ENCODE measurements around the gene PLXNA4. TPM values are rescaled to one million over a fixed set of nuclear protein-coding genes. Genes with fewer than 3 reads are reported as not detected.

The PLXNA4 gene
- total RNA-seq, 1 experiment from 2014 or later: 0.81 TPM

DNA sequence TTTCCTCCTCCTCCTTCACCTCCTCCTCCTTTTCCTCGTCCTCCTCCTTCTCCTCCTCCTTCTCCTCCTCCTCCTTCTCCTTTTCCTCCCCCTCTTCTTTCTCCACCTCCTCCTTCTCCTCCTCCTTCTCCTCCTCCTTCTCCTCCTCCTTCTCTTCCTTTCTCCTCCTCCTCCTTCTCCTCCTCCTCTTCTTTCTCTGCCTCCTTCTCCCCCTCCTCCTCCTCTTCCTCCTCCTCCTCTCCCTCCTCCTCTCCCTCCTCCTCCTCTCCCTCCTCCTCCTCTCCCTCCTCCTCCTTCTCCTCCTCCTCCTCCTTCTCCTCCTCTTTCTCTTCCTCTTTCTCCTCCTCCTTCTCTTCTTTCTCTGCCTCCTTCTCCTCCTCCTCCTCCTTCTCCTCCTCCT lies 13.6 kb downstream of the PLXNA4 start:
- TF ChIP-seq NR2C2 (CRISPR knock-in tag; IDR thresholded peaks at IDR 0.05) (no peak), NFYB (CRISPR knock-in tag; conservative IDR thresholded peaks at IDR 0.05; ENCODE audit: low read depth) (no peak), ZNF263 (CRISPR knock-in tag; IDR thresholded peaks at IDR 0.05; ENCODE audit: low read depth) (no peak), RORB (CRISPR knock-in tag; IDR thresholded peaks at IDR 0.05) (no peak)
- TF ChIP-seq, protein P1, sequence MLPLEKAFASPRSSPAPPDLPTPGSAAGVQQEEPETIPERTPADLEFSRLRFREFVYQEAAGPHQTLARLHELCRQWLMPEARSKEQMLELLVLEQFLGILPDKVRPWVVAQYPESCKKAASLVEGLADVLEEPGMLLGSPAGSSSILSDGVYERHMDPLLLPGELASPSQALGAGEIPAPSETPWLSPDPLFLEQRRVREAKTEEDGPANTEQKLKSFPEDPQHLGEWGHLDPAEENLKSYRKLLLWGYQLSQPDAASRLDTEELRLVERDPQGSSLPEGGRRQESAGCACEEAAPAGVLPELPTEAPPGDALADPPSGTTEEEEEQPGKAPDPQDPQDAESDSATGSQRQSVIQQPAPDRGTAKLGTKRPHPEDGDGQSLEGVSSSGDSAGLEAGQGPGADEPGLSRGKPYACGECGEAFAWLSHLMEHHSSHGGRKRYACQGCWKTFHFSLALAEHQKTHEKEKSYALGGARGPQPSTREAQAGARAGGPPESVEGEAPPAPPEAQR (CRISPR knock-in tag; IDR thresholded peaks at IDR 0.05): no peak
- TF ChIP-seq, protein P2, sequence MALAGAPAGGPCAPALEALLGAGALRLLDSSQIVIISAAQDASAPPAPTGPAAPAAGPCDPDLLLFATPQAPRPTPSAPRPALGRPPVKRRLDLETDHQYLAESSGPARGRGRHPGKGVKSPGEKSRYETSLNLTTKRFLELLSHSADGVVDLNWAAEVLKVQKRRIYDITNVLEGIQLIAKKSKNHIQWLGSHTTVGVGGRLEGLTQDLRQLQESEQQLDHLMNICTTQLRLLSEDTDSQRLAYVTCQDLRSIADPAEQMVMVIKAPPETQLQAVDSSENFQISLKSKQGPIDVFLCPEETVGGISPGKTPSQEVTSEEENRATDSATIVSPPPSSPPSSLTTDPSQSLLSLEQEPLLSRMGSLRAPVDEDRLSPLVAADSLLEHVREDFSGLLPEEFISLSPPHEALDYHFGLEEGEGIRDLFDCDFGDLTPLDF (CRISPR knock-in tag; IDR thresholded peaks at IDR 0.05): no peak
- TF ChIP-seq, protein P3, sequence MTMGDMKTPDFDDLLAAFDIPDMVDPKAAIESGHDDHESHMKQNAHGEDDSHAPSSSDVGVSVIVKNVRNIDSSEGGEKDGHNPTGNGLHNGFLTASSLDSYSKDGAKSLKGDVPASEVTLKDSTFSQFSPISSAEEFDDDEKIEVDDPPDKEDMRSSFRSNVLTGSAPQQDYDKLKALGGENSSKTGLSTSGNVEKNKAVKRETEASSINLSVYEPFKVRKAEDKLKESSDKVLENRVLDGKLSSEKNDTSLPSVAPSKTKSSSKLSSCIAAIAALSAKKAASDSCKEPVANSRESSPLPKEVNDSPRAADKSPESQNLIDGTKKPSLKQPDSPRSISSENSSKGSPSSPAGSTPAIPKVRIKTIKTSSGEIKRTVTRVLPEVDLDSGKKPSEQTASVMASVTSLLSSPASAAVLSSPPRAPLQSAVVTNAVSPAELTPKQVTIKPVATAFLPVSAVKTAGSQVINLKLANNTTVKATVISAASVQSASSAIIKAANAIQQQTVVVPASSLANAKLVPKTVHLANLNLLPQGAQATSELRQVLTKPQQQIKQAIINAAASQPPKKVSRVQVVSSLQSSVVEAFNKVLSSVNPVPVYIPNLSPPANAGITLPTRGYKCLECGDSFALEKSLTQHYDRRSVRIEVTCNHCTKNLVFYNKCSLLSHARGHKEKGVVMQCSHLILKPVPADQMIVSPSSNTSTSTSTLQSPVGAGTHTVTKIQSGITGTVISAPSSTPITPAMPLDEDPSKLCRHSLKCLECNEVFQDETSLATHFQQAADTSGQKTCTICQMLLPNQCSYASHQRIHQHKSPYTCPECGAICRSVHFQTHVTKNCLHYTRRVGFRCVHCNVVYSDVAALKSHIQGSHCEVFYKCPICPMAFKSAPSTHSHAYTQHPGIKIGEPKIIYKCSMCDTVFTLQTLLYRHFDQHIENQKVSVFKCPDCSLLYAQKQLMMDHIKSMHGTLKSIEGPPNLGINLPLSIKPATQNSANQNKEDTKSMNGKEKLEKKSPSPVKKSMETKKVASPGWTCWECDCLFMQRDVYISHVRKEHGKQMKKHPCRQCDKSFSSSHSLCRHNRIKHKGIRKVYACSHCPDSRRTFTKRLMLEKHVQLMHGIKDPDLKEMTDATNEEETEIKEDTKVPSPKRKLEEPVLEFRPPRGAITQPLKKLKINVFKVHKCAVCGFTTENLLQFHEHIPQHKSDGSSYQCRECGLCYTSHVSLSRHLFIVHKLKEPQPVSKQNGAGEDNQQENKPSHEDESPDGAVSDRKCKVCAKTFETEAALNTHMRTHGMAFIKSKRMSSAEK (CRISPR knock-in tag; IDR thresholded peaks at IDR 0.05; ENCODE audit: borderline replicate concordance): no peak
- no peak overlapping the region for H3K27ac Mint-ChIP-seq
- ATAC-seq: no peak

DNA sequence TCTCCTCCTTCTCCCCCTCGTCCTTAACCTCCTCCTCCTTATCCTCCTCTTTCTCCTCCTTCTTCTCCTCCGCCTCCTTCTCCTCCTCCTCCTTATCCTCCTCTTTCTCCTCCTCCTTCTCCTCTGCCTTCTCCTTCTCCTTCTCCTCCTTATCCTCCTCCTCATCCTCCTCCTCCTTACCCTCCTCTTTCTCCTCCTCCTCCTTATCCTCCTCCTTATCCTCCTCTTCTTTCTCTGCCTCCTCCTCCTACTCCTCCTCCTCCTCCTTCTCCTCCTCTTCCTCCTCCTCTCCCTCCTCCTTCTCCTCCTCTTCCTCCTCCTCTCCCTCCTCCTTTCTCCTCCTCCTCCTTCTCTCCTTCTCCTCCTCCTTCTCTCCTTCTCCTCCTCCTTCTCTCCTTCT lies 14.5 kb downstream of the PLXNA4 start:
- POLR2A ChIA-PET: no interaction called here
- DNase-seq (ENCODE audit: low spot score): no peak
- TF ChIP-seq TCF7 (CRISPR knock-in tag; IDR thresholded peaks at IDR 0.05; ENCODE audit: low read depth): no peak
- TF ChIP-seq, protein P4, sequence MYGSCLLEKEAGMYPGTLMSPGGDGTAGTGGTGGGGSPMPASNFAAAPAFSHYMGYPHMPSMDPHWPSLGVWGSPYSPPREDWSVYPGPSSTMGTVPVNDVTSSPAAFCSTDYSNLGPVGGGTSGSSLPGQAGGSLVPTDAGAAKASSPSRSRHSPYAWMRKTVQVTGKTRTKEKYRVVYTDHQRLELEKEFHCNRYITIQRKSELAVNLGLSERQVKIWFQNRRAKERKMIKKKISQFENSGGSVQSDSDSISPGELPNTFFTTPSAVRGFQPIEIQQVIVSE (CRISPR knock-in tag; IDR thresholded peaks at IDR 0.05; ENCODE audit: borderline replicate concordance): no peak
- TF ChIP-seq, protein P5, sequence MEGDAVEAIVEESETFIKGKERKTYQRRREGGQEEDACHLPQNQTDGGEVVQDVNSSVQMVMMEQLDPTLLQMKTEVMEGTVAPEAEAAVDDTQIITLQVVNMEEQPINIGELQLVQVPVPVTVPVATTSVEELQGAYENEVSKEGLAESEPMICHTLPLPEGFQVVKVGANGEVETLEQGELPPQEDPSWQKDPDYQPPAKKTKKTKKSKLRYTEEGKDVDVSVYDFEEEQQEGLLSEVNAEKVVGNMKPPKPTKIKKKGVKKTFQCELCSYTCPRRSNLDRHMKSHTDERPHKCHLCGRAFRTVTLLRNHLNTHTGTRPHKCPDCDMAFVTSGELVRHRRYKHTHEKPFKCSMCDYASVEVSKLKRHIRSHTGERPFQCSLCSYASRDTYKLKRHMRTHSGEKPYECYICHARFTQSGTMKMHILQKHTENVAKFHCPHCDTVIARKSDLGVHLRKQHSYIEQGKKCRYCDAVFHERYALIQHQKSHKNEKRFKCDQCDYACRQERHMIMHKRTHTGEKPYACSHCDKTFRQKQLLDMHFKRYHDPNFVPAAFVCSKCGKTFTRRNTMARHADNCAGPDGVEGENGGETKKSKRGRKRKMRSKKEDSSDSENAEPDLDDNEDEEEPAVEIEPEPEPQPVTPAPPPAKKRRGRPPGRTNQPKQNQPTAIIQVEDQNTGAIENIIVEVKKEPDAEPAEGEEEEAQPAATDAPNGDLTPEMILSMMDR (IDR thresholded peaks at IDR 0.05): no peak
- TF ChIP-seq, protein P6, sequence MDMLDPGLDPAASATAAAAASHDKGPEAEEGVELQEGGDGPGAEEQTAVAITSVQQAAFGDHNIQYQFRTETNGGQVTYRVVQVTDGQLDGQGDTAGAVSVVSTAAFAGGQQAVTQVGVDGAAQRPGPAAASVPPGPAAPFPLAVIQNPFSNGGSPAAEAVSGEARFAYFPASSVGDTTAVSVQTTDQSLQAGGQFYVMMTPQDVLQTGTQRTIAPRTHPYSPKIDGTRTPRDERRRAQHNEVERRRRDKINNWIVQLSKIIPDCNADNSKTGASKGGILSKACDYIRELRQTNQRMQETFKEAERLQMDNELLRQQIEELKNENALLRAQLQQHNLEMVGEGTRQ (CRISPR knock-in tag; IDR thresholded peaks at IDR 0.05): no peak
- TF ChIP-seq ZNF671 (CRISPR knock-in tag; IDR thresholded peaks at IDR 0.05): no peak
- TF ChIP-seq, protein P7, sequence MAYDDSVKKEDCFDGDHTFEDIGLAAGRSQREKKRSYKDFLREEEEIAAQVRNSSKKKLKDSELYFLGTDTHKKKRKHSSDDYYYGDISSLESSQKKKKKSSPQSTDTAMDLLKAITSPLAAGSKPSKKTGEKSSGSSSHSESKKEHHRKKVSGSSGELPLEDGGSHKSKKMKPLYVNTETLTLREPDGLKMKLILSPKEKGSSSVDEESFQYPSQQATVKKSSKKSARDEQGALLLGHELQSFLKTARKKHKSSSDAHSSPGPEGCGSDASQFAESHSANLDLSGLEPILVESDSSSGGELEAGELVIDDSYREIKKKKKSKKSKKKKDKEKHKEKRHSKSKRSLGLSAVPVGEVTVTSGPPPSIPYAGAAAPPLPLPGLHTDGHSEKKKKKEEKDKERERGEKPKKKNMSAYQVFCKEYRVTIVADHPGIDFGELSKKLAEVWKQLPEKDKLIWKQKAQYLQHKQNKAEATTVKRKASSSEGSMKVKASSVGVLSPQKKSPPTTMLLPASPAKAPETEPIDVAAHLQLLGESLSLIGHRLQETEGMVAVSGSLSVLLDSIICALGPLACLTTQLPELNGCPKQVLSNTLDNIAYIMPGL (CRISPR knock-in tag; IDR thresholded peaks at IDR 0.05): no peak
- no peak for TF ChIP-seq ZNF232 (CRISPR knock-in tag; IDR thresholded peaks at IDR 0.05)
- no peak for TF ChIP-seq OVOL2 (CRISPR knock-in tag; IDR thresholded peaks at IDR 0.05; ENCODE audit: borderline replicate concordance)
- TF ChIP-seq ZNF263 (CRISPR knock-in tag; IDR thresholded peaks at IDR 0.05; ENCODE audit: low read depth): no peak
- TF ChIP-seq, protein P8, sequence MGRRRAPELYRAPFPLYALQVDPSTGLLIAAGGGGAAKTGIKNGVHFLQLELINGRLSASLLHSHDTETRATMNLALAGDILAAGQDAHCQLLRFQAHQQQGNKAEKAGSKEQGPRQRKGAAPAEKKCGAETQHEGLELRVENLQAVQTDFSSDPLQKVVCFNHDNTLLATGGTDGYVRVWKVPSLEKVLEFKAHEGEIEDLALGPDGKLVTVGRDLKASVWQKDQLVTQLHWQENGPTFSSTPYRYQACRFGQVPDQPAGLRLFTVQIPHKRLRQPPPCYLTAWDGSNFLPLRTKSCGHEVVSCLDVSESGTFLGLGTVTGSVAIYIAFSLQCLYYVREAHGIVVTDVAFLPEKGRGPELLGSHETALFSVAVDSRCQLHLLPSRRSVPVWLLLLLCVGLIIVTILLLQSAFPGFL (CRISPR knock-in tag; IDR thresholded peaks at IDR 0.05; ENCODE audit: borderline replicate concordance): no peak
- Mint-ChIP-seq H3K27me3 (ENCODE audit: low read depth) (peaks cover 83% of the 10 kb centered on the region), H3K4me1 (peaks cover 14% of the 10 kb centered on the region), H3K4me3 (no peak overlapping the region), H3K27ac (no peak overlapping the region), H3K9me3 (peaks cover 4% of the 10 kb centered on the region; the same call in 1 of the 2 replicates), H3K36me3 (peaks cover 3% of the 10 kb centered on the region; the same call in 1 of the 2 replicates)
- CTCF ChIA-PET: no interaction called here
- no peak for ATAC-seq

More for the DNA sequence above, 13.6 kb downstream of the PLXNA4 start:
- H3K9me3 Mint-ChIP-seq: peaks cover 4% of the 10 kb centered on the region; the same call in 1 of the 2 replicates
- H3K27me3 Mint-ChIP-seq (ENCODE audit: low read depth): peaks cover 88% of the 10 kb centered on the region
- ChIA-PET POLR2A (no interaction called here), CTCF (no interaction called here)
- no peak for DNase-seq (ENCODE audit: low spot score)
- peaks cover 14% of the 10 kb centered on the region for H3K4me1 Mint-ChIP-seq
- H3K36me3 Mint-ChIP-seq: peaks cover 3% of the 10 kb centered on the region; the same call in 1 of the 2 replicates
- H3K4me3 Mint-ChIP-seq: no peak overlapping the region

Measured in WTC11 (cell line).